Measurements from ENCODE around the gene NKTR. TPM values are rescaled to one million over a fixed set of nuclear protein-coding genes. Genes with fewer than 3 reads are reported as not detected.

Gene NKTR
- total and polyA plus RNA-seq, 2 of the 13 experiments (the other 11 are each of a cell fraction or from before 2014, with no cell fraction given) = 41.3 to 59.6 TPM

DNA sequence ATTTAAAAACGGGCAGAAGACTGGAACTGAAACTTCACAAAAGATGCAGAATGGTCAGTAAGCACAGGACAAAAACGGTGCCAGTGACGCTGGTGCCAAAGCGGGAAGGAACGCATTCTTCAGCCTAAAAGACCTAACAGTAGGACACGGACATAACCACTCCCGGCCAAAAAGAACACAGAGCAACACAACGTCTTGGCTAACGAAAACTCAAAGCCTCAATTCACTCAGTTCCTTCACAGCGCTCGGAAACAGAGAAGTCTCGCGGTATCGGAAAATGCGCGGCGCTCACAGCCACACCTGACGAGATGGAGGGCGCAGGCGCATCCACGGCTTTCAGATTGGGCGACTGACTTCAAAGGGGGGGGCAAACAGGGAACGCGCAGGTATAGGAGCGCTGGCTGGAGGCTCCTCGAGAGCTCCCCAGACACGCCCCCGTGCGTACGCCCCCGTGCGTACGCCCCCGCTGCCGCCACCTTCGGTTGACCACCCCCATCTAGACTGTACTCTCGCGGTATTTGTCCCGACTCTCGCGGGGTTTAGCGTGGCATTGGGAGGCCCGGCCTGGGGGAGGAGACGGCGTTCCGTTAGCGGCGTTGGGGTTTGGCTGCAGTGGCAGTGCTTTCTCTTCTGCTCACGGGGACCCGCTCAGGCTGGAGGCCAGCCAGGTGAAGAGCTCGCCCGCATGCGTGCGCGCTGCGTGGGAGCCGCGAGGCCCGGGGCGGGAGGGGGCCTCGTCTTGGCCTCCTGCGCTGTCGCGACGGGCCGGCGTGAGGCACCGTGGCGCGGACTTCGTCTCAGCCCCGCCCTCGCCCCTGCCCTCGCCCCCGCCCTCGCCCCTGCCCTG lies at the start of gene NKTR (continued):
- TF ChIP-seq ELF4 (CRISPR knock-in tag; IDR thresholded peaks at IDR 0.05; ENCODE audit: borderline replicate concordance) (peak; percentile 2; the same call in 1 of the 2 replicates), NCOR1 (IDR thresholded peaks at IDR 0.05; ENCODE audit: borderline replicate concordance, low read length) (no peak; the same call in 1 of the 2 replicates), CEBPG (CRISPR knock-in tag; IDR thresholded peaks at IDR 0.05) (no peak), ZFYVE20 (CRISPR knock-in tag; IDR thresholded peaks at IDR 0.05; ENCODE audit: borderline replicate concordance, low read depth) (no peak), ZC3H4 (CRISPR knock-in tag; IDR thresholded peaks at IDR 0.05; ENCODE audit: borderline replicate concordance) (no peak), ZFP37 (CRISPR knock-in tag; IDR thresholded peaks at IDR 0.05; ENCODE audit: borderline replicate concordance) (no peak; the same call in 1 of the 2 replicates), SSRP1 (CRISPR knock-in tag; IDR thresholded peaks at IDR 0.05) (no peak), ZNF317 (CRISPR knock-in tag; IDR thresholded peaks at IDR 0.05) (peak; percentile 58; the same call in 1 of the 2 replicates), SRSF4 (IDR thresholded peaks at IDR 0.05; ENCODE audit: low read depth, low read length, poor library complexity, severe bottlenecking) (no peak), ISL2 (CRISPR knock-in tag; IDR thresholded peaks at IDR 0.05) (peak; percentile 74), POLR2AphosphoS5 (IDR thresholded peaks at IDR 0.05; ENCODE audit: low read depth, low read length) (peak; percentile 94), ZNF451 (CRISPR knock-in tag; IDR thresholded peaks at IDR 0.05) (peak; percentile 56; the same call in 1 of the 2 replicates), EP300 (IDR thresholded peaks at IDR 0.05; ENCODE audit: low read depth in 2 of 2, low read length in 2 of 2) (peak in 1 of 2 experiments; percentile 21; a peak in 2 of 4 replicates), EP300 (CRISPR knock-in tag; IDR thresholded peaks at IDR 0.05; ENCODE audit: borderline replicate concordance) (no peak), KDM3A (CRISPR knock-in tag; IDR thresholded peaks at IDR 0.05; ENCODE audit: low read depth) (no peak; the same call in 1 of the 2 replicates), ZNF367 (CRISPR knock-in tag; IDR thresholded peaks at IDR 0.05; ENCODE audit: borderline replicate concordance) (no peak; the same call in 1 of the 2 replicates), KMT2A (CRISPR knock-in tag; IDR thresholded peaks at IDR 0.05) (peak; percentile 89)
- TF ChIP-seq, protein P1, sequence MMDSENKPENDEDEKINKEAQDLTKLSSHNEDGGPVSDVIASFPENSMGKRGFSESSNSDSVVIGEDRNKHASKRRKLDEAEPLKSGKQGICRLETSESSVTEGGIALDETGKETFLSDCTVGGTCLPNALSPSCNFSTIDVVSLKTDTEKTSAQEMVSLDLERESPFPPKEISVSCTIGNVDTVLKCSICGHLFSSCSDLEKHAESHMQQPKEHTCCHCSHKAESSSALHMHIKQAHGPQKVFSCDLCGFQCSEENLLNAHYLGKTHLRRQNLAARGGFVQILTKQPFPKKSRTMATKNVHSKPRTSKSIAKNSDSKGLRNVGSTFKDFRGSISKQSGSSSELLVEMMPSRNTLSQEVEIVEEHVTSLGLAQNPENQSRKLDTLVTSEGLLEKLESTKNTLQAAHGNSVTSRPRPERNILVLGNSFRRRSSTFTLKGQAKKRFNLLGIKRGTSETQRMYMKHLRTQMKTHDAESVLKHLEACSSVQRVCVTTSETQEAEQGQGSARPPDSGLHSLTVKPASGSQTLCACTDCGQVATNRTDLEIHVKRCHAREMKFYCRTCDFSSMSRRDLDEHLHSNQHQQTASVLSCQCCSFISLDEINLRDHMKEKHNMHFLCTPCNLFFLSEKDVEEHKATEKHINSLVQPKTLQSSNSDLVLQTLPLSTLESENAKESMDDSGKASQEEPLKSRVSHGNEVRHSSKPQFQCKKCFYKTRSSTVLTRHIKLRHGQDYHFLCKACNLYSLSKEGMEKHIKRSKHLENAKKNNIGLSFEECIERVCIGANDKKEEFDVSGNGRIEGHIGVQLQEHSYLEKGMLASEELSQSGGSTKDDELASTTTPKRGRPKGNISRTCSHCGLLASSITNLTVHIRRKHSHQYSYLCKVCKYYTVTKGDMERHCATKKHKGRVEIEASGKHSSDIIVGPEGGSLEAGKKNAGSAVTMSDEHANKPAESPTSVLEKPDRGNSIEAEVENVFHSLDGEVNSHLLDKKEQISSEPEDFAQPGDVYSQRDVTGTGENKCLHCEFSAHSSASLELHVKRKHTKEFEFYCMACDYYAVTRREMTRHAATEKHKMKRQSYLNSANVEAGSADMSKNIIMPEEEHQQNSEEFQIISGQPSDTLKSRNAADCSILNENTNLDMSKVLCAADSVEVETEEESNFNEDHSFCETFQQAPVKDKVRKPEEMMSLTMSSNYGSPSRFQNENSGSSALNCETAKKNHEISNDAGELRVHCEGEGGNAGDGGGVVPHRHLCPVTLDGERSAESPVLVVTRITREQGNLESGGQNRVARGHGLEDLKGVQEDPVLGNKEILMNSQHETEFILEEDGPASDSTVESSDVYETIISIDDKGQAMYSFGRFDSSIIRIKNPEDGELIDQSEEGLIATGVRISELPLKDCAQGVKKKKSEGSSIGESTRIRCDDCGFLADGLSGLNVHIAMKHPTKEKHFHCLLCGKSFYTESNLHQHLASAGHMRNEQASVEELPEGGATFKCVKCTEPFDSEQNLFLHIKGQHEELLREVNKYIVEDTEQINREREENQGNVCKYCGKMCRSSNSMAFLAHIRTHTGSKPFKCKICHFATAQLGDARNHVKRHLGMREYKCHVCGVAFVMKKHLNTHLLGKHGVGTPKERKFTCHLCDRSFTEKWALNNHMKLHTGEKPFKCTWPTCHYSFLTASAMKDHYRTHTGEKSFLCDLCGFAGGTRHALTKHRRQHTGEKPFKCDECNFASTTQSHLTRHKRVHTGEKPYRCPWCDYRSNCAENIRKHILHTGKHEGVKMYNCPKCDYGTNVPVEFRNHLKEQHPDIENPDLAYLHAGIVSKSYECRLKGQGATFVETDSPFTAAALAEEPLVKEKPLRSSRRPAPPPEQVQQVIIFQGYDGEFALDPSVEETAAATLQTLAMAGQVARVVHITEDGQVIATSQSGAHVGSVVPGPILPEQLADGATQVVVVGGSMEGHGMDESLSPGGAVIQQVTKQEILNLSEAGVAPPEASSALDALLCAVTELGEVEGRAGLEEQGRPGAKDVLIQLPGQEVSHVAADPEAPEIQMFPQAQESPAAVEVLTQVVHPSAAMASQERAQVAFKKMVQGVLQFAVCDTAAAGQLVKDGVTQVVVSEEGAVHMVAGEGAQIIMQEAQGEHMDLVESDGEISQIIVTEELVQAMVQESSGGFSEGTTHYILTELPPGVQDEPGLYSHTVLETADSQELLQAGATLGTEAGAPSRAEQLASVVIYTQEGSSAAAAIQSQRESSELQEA (CRISPR knock-in tag; IDR thresholded peaks at IDR 0.05; ENCODE audit: not compliant biosample characterization) = no peak
- TF ChIP-seq, protein P2, sequence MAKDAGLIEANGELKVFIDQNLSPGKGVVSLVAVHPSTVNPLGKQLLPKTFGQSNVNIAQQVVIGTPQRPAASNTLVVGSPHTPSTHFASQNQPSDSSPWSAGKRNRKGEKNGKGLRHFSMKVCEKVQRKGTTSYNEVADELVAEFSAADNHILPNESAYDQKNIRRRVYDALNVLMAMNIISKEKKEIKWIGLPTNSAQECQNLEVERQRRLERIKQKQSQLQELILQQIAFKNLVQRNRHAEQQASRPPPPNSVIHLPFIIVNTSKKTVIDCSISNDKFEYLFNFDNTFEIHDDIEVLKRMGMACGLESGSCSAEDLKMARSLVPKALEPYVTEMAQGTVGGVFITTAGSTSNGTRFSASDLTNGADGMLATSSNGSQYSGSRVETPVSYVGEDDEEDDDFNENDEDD (CRISPR knock-in tag; IDR thresholded peaks at IDR 0.05; ENCODE audit: borderline replicate concordance) = peak; percentile 63
